GM23338 (cell line): ENCODE results near the gene HSPBAP1.

ENCODE experiments used
- EZH2 ChIP-seq: fragments of 200-600 bp; sonication (generic); IDR thresholded peaks from one replicate; pipeline ENCODE4 v1.8.0; 2017; ENCODE audit warnings: antibody characterized with exemption, mild to moderate bottlenecking, low read depth; ENCODE audit not compliant: unreplicated experiment
- EZH2phosphoT487 ChIP-seq: fragments of 200-600 bp; sonication (generic); IDR thresholded peaks from one replicate; pipeline ENCODE4 v1.8.1; 2018; ENCODE audit warnings: antibody characterized with exemption; ENCODE audit not compliant: unreplicated experiment
- POLR2AphosphoS5 ChIP-seq: IDR thresholded peaks from 2 replicates; pipeline ENCODE4 v1.6.1; 2016; ENCODE audit warnings: antibody characterized with exemption, low read depth
- REST ChIP-seq: IDR thresholded peaks from one replicate; pipeline ENCODE4 v1.6.1; 2018; ENCODE audit warnings: antibody characterized with exemption; ENCODE audit not compliant: unreplicated experiment
- TF ChIP-seq, protein P1 (sequence below), 2 experiments: fragments of 200-600 bp in 1 of 2; sonication (generic) in 1 of 2; conservative IDR thresholded peaks; 2 replicates each; pipeline versions ENCODE4 v1.5.1 to v1.6.1; 2016 to 2017; ENCODE audit warnings: antibody characterized with exemption in 2 of 2, low read depth in 2 of 2, mild to moderate bottlenecking in 2 of 2, moderate library complexity in 1 of 2

- no peak for TF ChIP-seq POLR2AphosphoS5
- TF ChIP-seq, protein P1, sequence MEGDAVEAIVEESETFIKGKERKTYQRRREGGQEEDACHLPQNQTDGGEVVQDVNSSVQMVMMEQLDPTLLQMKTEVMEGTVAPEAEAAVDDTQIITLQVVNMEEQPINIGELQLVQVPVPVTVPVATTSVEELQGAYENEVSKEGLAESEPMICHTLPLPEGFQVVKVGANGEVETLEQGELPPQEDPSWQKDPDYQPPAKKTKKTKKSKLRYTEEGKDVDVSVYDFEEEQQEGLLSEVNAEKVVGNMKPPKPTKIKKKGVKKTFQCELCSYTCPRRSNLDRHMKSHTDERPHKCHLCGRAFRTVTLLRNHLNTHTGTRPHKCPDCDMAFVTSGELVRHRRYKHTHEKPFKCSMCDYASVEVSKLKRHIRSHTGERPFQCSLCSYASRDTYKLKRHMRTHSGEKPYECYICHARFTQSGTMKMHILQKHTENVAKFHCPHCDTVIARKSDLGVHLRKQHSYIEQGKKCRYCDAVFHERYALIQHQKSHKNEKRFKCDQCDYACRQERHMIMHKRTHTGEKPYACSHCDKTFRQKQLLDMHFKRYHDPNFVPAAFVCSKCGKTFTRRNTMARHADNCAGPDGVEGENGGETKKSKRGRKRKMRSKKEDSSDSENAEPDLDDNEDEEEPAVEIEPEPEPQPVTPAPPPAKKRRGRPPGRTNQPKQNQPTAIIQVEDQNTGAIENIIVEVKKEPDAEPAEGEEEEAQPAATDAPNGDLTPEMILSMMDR (conservative IDR thresholded peaks at IDR 0.05; ENCODE audit: low read depth in 2 of 2) = no peak
- TF ChIP-seq EZH2phosphoT487 = no peak
- TF ChIP-seq REST = no peak
- TF ChIP-seq EZH2 = no peak
These were observed 66.3 kb downstream of the HSPBAP1 start for GRCh38 chr3:122727294-122727693.
